ENCODE data around the gene SORCS3.

The SORCS3 gene

GRCh38 chr10:105259201-105259600 lies 618.1 kb downstream of the SORCS3 start:
- H3K4me2 ChIP-seq, result no peak overlapping the region
- H3K79me2 ChIP-seq (ENCODE audit: insufficient read depth, low read depth), result no peaks in the 10 kb centered on the region
- no peak overlapping the region for H3K27ac ChIP-seq
- H3K9ac ChIP-seq, result no peak overlapping the region
- no peak overlapping the region for H2AFZ ChIP-seq (ENCODE audit: low read depth)
- no peaks in the 10 kb centered on the region for H3K27me3 ChIP-seq (ENCODE audit: insufficient read depth, low read depth)
- no peak for TF ChIP-seq CTCF (conservative IDR thresholded peaks at IDR 0.05; ENCODE audit: low read depth, low read length)
- H3K4me3 ChIP-seq (IDR thresholded peaks at IDR 0.05; ENCODE audit: insufficient read depth, low read depth, low read length), result no peak overlapping the region
- no peaks in the 10 kb centered on the region for H3K4me1 ChIP-seq (ENCODE audit: low read depth, poor library complexity, severe bottlenecking)
- no peaks in the 10 kb centered on the region for H3K36me3 ChIP-seq (ENCODE audit: insufficient read depth)
- H4K20me1 ChIP-seq (ENCODE audit: insufficient read depth), result no peaks in the 10 kb centered on the region

DNA sequence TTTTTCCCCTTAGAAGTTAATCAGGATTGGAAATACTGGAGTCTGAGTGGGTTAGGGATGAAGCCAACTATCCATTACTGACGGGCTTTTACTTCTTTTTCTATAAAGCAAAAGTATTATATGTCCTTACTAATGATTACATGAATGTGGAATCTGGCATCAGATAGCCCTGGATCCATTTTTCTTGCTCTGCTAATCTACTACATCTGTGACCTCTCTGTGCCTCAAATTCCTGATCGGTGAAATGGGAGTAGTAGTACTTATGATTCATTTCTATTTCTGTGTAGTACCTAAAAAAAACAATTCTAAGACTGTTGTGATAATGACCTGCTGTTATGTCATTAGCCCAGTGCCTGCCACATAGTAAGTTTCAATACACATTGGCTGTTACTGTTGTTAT lies 621.6 kb downstream of the SORCS3 start:
- H3K27me3 ChIP-seq (ENCODE audit: insufficient read depth, low read depth), result no peaks in the 10 kb centered on the region
- H3K4me3 ChIP-seq (IDR thresholded peaks at IDR 0.05; ENCODE audit: insufficient read depth, low read depth, low read length), result no peak overlapping the region
- no peak overlapping the region for H3K9ac ChIP-seq
- no peak overlapping the region for H3K4me2 ChIP-seq
- H3K79me2 ChIP-seq (ENCODE audit: insufficient read depth, low read depth), result no peaks in the 10 kb centered on the region
- H2AFZ ChIP-seq (ENCODE audit: low read depth), result no peak overlapping the region
- no peak overlapping the region for H3K27ac ChIP-seq
- H3K36me3 ChIP-seq (ENCODE audit: insufficient read depth), result no peaks in the 10 kb centered on the region
- no peaks in the 10 kb centered on the region for H3K4me1 ChIP-seq (ENCODE audit: low read depth, poor library complexity, severe bottlenecking)
- TF ChIP-seq CTCF (conservative IDR thresholded peaks at IDR 0.05; ENCODE audit: low read depth, low read length), result no peak
- H4K20me1 ChIP-seq (ENCODE audit: insufficient read depth), result no peaks in the 10 kb centered on the region

DNA sequence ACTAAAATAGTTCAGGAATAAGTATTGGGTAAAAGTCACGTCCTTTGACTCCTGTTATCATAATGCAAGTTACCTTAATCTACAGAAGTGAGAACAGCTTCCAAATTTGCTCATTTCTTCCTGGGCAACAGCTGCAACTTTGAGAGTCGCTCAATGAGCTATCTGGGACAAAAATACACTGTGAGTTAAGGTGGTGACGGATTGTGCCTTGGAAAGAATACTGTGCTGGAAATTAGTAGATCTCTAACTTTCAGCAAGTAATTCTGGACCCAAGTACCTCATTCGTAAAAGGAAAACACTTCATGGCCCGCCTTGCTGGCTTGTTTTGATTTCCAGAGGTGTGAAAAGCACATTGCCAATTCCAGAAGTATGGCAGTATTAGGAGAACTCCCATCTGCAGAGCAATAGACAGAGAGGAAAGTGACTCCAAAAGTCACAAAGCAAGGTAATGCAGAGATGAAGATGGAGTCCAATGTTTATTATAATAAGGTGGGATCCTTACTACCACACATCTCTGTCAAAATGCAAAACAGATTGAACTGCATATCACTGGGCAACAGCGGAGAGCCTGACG lies 626.0 kb downstream of the SORCS3 start:
- Histone ChIP-seq H4K20me1 (ENCODE audit: insufficient read depth) (no peaks in the 10 kb centered on the region), H3K4me2 (no peak overlapping the region), H2AFZ (ENCODE audit: low read depth) (no peak overlapping the region), H3K27me3 (ENCODE audit: insufficient read depth, low read depth) (no peaks in the 10 kb centered on the region), H3K4me3 (IDR thresholded peaks at IDR 0.05; ENCODE audit: insufficient read depth, low read depth, low read length) (no peak overlapping the region), H3K36me3 (ENCODE audit: insufficient read depth) (no peaks in the 10 kb centered on the region), H3K79me2 (ENCODE audit: insufficient read depth, low read depth) (no peaks in the 10 kb centered on the region), H3K4me1 (ENCODE audit: low read depth, poor library complexity, severe bottlenecking) (no peaks in the 10 kb centered on the region), H3K9ac (no peak overlapping the region), H3K27ac (no peak overlapping the region)
- TF ChIP-seq CTCF (conservative IDR thresholded peaks at IDR 0.05; ENCODE audit: low read depth, low read length), result no peak

- no peak overlapping the region for H3K27ac ChIP-seq
- no peaks in the 10 kb centered on the region for H3K36me3 ChIP-seq (ENCODE audit: insufficient read depth)
- no peak overlapping the region for H2AFZ ChIP-seq (ENCODE audit: low read depth)
- no peak overlapping the region for H3K9ac ChIP-seq
- H3K79me2 ChIP-seq (ENCODE audit: insufficient read depth, low read depth), result no peaks in the 10 kb centered on the region
- no peaks in the 10 kb centered on the region for H3K27me3 ChIP-seq (ENCODE audit: insufficient read depth, low read depth)
- TF ChIP-seq CTCF (conservative IDR thresholded peaks at IDR 0.05; ENCODE audit: low read depth, low read length), result no peak
- no peak overlapping the region for H3K4me3 ChIP-seq (IDR thresholded peaks at IDR 0.05; ENCODE audit: insufficient read depth, low read depth, low read length)
- H3K4me1 ChIP-seq (ENCODE audit: low read depth, poor library complexity, severe bottlenecking), result no peaks in the 10 kb centered on the region
- H4K20me1 ChIP-seq (ENCODE audit: insufficient read depth), result no peaks in the 10 kb centered on the region
- H3K4me2 ChIP-seq, result no peak overlapping the region
These were observed 627.9 kb downstream of the SORCS3 start for GRCh38 chr10:105268961-105269360.
